Embryonic facial prominence (tissue), 1 donor: Measurements from ENCODE around the gene PACSIN3.

ENCODE experiments used
- DNase-seq: peaks from one replicate; pipeline ENCODE4 v3.0.0-alpha.2; 2016; ENCODE audit errors: extremely low spot score

The PACSIN3 gene

GRCh38 chr11:47176328-47177228 is 9.7 kb downstream of the PACSIN3 start, which contains the start of gene ARFGAP2:
Gene ARFGAP2, minus strand, starts transcription at chr11:47176879. Its CDS starts 26 bp downstream, at chr11:47176853.
- peak; percentile 93 for DNase-seq

GRCh38 chr11:47175746-47176327 is 10.4 kb downstream of the PACSIN3 start:
- no peak for DNase-seq

- no peak for DNase-seq
These were observed 13.4 kb downstream of the PACSIN3 start for GRCh38 chr11:47172740-47173336.

- DNase-seq = no peak
These were observed 14.4 kb downstream of the PACSIN3 start for GRCh38 chr11:47171856-47172255.

GRCh38 chr11:47171061-47171838 is 15.0 kb downstream of the PACSIN3 start:
- DNase-seq = no peak

- no peak for DNase-seq
These were observed 19.9 kb downstream of the PACSIN3 start for GRCh38 chr11:47166368-47166767.

- no peak for DNase-seq
These were observed 20.9 kb downstream of the PACSIN3 start for GRCh38 chr11:47165253-47165840.

- no peak for DNase-seq
These were observed 21.9 kb downstream of the PACSIN3 start for GRCh38 chr11:47164321-47164720.

- no peak for DNase-seq
These were observed 22.3 kb downstream of the PACSIN3 start for GRCh38 chr11:47163898-47164297.

GRCh38 chr11:47163193-47163592 is 23.0 kb downstream of the PACSIN3 start:
- DNase-seq = no peak

GRCh38 chr11:47162426-47162825 is 23.8 kb downstream of the PACSIN3 start:
- no peak for DNase-seq

GRCh38 chr11:47161890-47162289 is 24.3 kb downstream of the PACSIN3 start:
- DNase-seq = no peak

- no peak for DNase-seq
These were observed 24.9 kb downstream of the PACSIN3 start for GRCh38 chr11:47161134-47161854.

GRCh38 chr11:47160753-47161133 is 25.5 kb downstream of the PACSIN3 start:
- no peak for DNase-seq

- DNase-seq = no peak
These were observed 28.0 kb downstream of the PACSIN3 start for GRCh38 chr11:47158242-47158641.

GRCh38 chr11:47157805-47158204 is 28.4 kb downstream of the PACSIN3 start:
- no peak for DNase-seq

GRCh38 chr11:47156951-47157350 is 29.3 kb downstream of the PACSIN3 start:
- no peak for DNase-seq

GRCh38 chr11:47156333-47156732 is 29.9 kb downstream of the PACSIN3 start:
- DNase-seq = no peak

- no peak for DNase-seq
These were observed 30.4 kb downstream of the PACSIN3 start for GRCh38 chr11:47155879-47156278.

- no peak for DNase-seq
These were observed 31.3 kb downstream of the PACSIN3 start for GRCh38 chr11:47154616-47155570.
